ENCODE measurements around the gene SH3RF2.
"Not testable (repeated sequence)": the region's sequence is repeated elsewhere in the genome, so short reads cannot be mapped to it uniquely, and the experiment has no call there.

SH3RF2 gene

GRCh38 chr5:145979270-145980223 is 43.2 kb downstream of the SH3RF2 start:
- DNase-seq (ENCODE audit: low read depth) = no peak

GRCh38 chr5:145980259-145980658 is 43.9 kb downstream of the SH3RF2 start:
- DNase-seq (ENCODE audit: low read depth) = no peak

- no peak for DNase-seq (ENCODE audit: low read depth)
Measured at GRCh38 chr5:145980718-145981117, 44.3 kb downstream of the SH3RF2 start.

GRCh38 chr5:145981589-145982571 is 45.5 kb downstream of the SH3RF2 start:
- no peak for DNase-seq (ENCODE audit: low read depth)

- DNase-seq (ENCODE audit: low read depth) = no peak
Measured at GRCh38 chr5:145982572-145983318, 46.4 kb downstream of the SH3RF2 start.

GRCh38 chr5:145983446-145983845 is 47.1 kb downstream of the SH3RF2 start:
- no peak for DNase-seq (ENCODE audit: low read depth)

- no peak for DNase-seq (ENCODE audit: low read depth)
Measured at GRCh38 chr5:145984072-145984471, 47.7 kb downstream of the SH3RF2 start.

GRCh38 chr5:145987856-145988255 is 51.5 kb downstream of the SH3RF2 start:
- DNase-seq (ENCODE audit: low read depth) = no peak

GRCh38 chr5:145988993-145989392 is 52.6 kb downstream of the SH3RF2 start:
- no peak for DNase-seq (ENCODE audit: low read depth)

- no peak for DNase-seq (ENCODE audit: low read depth)
Measured at GRCh38 chr5:145989428-145989827, 53.0 kb downstream of the SH3RF2 start.

- no peak for DNase-seq (ENCODE audit: low read depth)
Measured at GRCh38 chr5:145990170-145990569, 53.8 kb downstream of the SH3RF2 start.

GRCh38 chr5:145991044-145991575 is 54.7 kb downstream of the SH3RF2 start:
- no peak for DNase-seq (ENCODE audit: low read depth)

- not testable (repeated sequence) for DNase-seq (ENCODE audit: low read depth)
Measured at GRCh38 chr5:145993538-145993937, 57.2 kb downstream of the SH3RF2 start.

- no peak for DNase-seq (ENCODE audit: low read depth)
Measured at GRCh38 chr5:145996135-145996534, 59.8 kb downstream of the SH3RF2 start.

- DNase-seq (ENCODE audit: low read depth) = no peak
Measured at GRCh38 chr5:145999208-145999607, 62.8 kb downstream of the SH3RF2 start.

GRCh38 chr5:146000072-146000471 is 63.7 kb downstream of the SH3RF2 start:
- no peak for DNase-seq (ENCODE audit: low read depth)

GRCh38 chr5:146001544-146002190 is 65.3 kb downstream of the SH3RF2 start:
- DNase-seq (ENCODE audit: low read depth) = no peak

- no peak for DNase-seq (ENCODE audit: low read depth)
Measured at GRCh38 chr5:146002491-146002890, 66.1 kb downstream of the SH3RF2 start.

GRCh38 chr5:146003852-146004251 is 67.5 kb downstream of the SH3RF2 start:
- DNase-seq (ENCODE audit: low read depth) = no peak

- no peak for DNase-seq (ENCODE audit: low read depth)
Measured at GRCh38 chr5:146005264-146005663, 68.9 kb downstream of the SH3RF2 start.

GRCh38 chr5:146005723-146006122 is 69.3 kb downstream of the SH3RF2 start:
- DNase-seq (ENCODE audit: low read depth) = no peak

Data from GM04503 (cell line).